Measurements from ENCODE around the gene RALY. TPM values are rescaled to one million over a fixed set of nuclear protein-coding genes. Genes with fewer than 3 reads are reported as not detected.

Gene RALY
- total RNA-seq (10 to 100 TPM; 53.4 to 85.6 TPM), polyA plus RNA-seq (ENCODE audit: insufficient read length in 2 of 2) (100 to 1,000 TPM; 187 to 189 TPM)
- long read RNA-seq, donor 1, full-length matches to known transcripts: 85 of 117 reads
- long read RNA-seq, donor 1, partial matches to known transcripts: 32 of 117 reads
- long read RNA-seq, donor 1, other reads (novel, unspliced or antisense): 0 of 117 reads
- long read RNA-seq, donor 2, full-length matches to known transcripts: 22 of 159 reads
- long read RNA-seq, donor 2, partial matches to known transcripts: 120 of 159 reads
- long read RNA-seq, donor 2, other reads (novel, unspliced or antisense): 17 of 159 reads
- long read RNA-seq, donor 3, full-length matches to known transcripts: 19 of 60 reads
- long read RNA-seq, donor 3, partial matches to known transcripts: 41 of 60 reads
- long read RNA-seq, donor 3, other reads (novel, unspliced or antisense): 0 of 60 reads
- long read RNA-seq, donor 4, full-length matches to known transcripts: 123 of 882 reads
- long read RNA-seq, donor 4, partial matches to known transcripts: 497 of 882 reads
- long read RNA-seq, donor 4, other reads (novel, unspliced or antisense): 262 of 882 reads

- no peaks in the 10 kb centered on the region for H3K9me3 ChIP-seq (ENCODE audit: control insufficient read depth, insufficient read depth, low read length)
- H3K27me3 ChIP-seq (ENCODE audit: control insufficient read depth, insufficient read depth, low read length): no peaks in the 10 kb centered on the region
- H3K4me3 ChIP-seq (ENCODE audit: low read depth, low read length): peak within 1 kb of the TSS; percentile 76
- DNase-seq (ENCODE audit: low read depth in 4 of 6, low spot score in 6 of 6): peak in 1 of 6 donors; percentile 26
- peak within 1 kb of the TSS; percentile 93 for H3K27ac ChIP-seq (ENCODE audit: low read depth, low read length)
- H3K4me1 ChIP-seq (ENCODE audit: control insufficient read depth, insufficient read depth, low read length): peaks cover 16% of the 10 kb centered on the region
- under 1% methylated on average over 61 of the region's 72 CpGs for WGBS (ENCODE audit: insufficient coverage)
- no peaks in the 10 kb centered on the region for H3K36me3 ChIP-seq (ENCODE audit: control insufficient read depth, insufficient read depth, low read length)
Measured at GRCh38 chr20:33993576-33994221, at the start of gene RALY. TSS of gene RALY (plus strand) at chr20:33993911. CDS start at chr20:34072075, 78,164 bp downstream.

GRCh38 chr20:33944914-33945313, 48.8 kb upstream of the RALY start:
- Histone ChIP-seq H3K4me3 (ENCODE audit: low read depth, low read length) (no peak overlapping the region), H3K9me3 (ENCODE audit: control insufficient read depth, insufficient read depth, low read length) (peaks cover 2% of the 10 kb centered on the region), H3K27me3 (ENCODE audit: control insufficient read depth, insufficient read depth, low read length) (no peaks in the 10 kb centered on the region), H3K36me3 (ENCODE audit: control insufficient read depth, insufficient read depth, low read length) (no peaks in the 10 kb centered on the region), H3K4me1 (ENCODE audit: control insufficient read depth, insufficient read depth, low read length) (peaks cover 4% of the 10 kb centered on the region), H3K27ac (ENCODE audit: low read depth, low read length) (no peak overlapping the region)
- no peak for DNase-seq (ENCODE audit: low read depth in 4 of 6, low spot score in 6 of 6)
- WGBS (ENCODE audit: insufficient coverage): 76% methylated on average over 4 of the region's 5 CpGs

- WGBS (ENCODE audit: insufficient coverage): 95% methylated on average over 2 of the region's 5 CpGs
- peak in 1 of 6 donors; percentile 23 for DNase-seq (ENCODE audit: low read depth in 4 of 6, low spot score in 6 of 6)
- Histone ChIP-seq H3K36me3 (ENCODE audit: control insufficient read depth, insufficient read depth, low read length) (no peaks in the 10 kb centered on the region), H3K27ac (ENCODE audit: low read depth, low read length) (no peak overlapping the region), H3K27me3 (ENCODE audit: control insufficient read depth, insufficient read depth, low read length) (no peaks in the 10 kb centered on the region), H3K4me3 (ENCODE audit: low read depth, low read length) (no peak overlapping the region), H3K9me3 (ENCODE audit: control insufficient read depth, insufficient read depth, low read length) (peaks cover 2% of the 10 kb centered on the region), H3K4me1 (ENCODE audit: control insufficient read depth, insufficient read depth, low read length) (peaks cover 4% of the 10 kb centered on the region)
Measured at GRCh38 chr20:33945391-33946081, 48.2 kb upstream of the RALY start.

- Histone ChIP-seq H3K27ac (ENCODE audit: low read depth, low read length) (no peak overlapping the region), H3K36me3 (ENCODE audit: control insufficient read depth, insufficient read depth, low read length) (no peaks in the 10 kb centered on the region), H3K4me1 (ENCODE audit: control insufficient read depth, insufficient read depth, low read length) (peaks cover 4% of the 10 kb centered on the region), H3K4me3 (ENCODE audit: low read depth, low read length) (no peak overlapping the region), H3K27me3 (ENCODE audit: control insufficient read depth, insufficient read depth, low read length) (no peaks in the 10 kb centered on the region), H3K9me3 (ENCODE audit: control insufficient read depth, insufficient read depth, low read length) (peaks cover 2% of the 10 kb centered on the region)
- DNase-seq (ENCODE audit: low read depth in 4 of 6, low spot score in 6 of 6): no peak
- WGBS (ENCODE audit: insufficient coverage): 0% methylated on average over 1 of the region's 2 CpGs
Measured at GRCh38 chr20:33947709-33948295, 45.9 kb upstream of the RALY start.

GRCh38 chr20:33948480-33948879, 45.2 kb upstream of the RALY start:
- no peak for DNase-seq (ENCODE audit: low read depth in 4 of 6, low spot score in 6 of 6)
- Histone ChIP-seq H3K27me3 (ENCODE audit: control insufficient read depth, insufficient read depth, low read length) (no peaks in the 10 kb centered on the region), H3K27ac (ENCODE audit: low read depth, low read length) (no peak overlapping the region), H3K9me3 (ENCODE audit: control insufficient read depth, insufficient read depth, low read length) (peaks cover 2% of the 10 kb centered on the region), H3K36me3 (ENCODE audit: control insufficient read depth, insufficient read depth, low read length) (no peaks in the 10 kb centered on the region), H3K4me3 (ENCODE audit: low read depth, low read length) (no peak overlapping the region), H3K4me1 (ENCODE audit: control insufficient read depth, insufficient read depth, low read length) (peaks cover 4% of the 10 kb centered on the region)
- WGBS (ENCODE audit: insufficient coverage): 100% methylated on average over 1 of the region's 2 CpGs

- Histone ChIP-seq H3K4me3 (ENCODE audit: low read depth, low read length) (no peak overlapping the region), H3K9me3 (ENCODE audit: control insufficient read depth, insufficient read depth, low read length) (peaks cover 2% of the 10 kb centered on the region), H3K4me1 (ENCODE audit: control insufficient read depth, insufficient read depth, low read length) (no peaks in the 10 kb centered on the region), H3K36me3 (ENCODE audit: control insufficient read depth, insufficient read depth, low read length) (no peaks in the 10 kb centered on the region), H3K27ac (ENCODE audit: low read depth, low read length) (no peak overlapping the region), H3K27me3 (ENCODE audit: control insufficient read depth, insufficient read depth, low read length) (no peaks in the 10 kb centered on the region)
- DNase-seq (ENCODE audit: low read depth in 4 of 6, low spot score in 6 of 6): no peak
Measured at GRCh38 chr20:33951171-33951570, 42.5 kb upstream of the RALY start.

- H3K4me3 ChIP-seq (ENCODE audit: low read depth, low read length): no peak overlapping the region
- H3K27me3 ChIP-seq (ENCODE audit: control insufficient read depth, insufficient read depth, low read length): no peaks in the 10 kb centered on the region
- H3K27ac ChIP-seq (ENCODE audit: low read depth, low read length): no peak overlapping the region
- no peak for DNase-seq (ENCODE audit: low read depth in 4 of 6, low spot score in 6 of 6)
- H3K36me3 ChIP-seq (ENCODE audit: control insufficient read depth, insufficient read depth, low read length): no peaks in the 10 kb centered on the region
- no peaks in the 10 kb centered on the region for H3K9me3 ChIP-seq (ENCODE audit: control insufficient read depth, insufficient read depth, low read length)
- WGBS (ENCODE audit: insufficient coverage): 85% methylated on average over 2 of the region's 4 CpGs
- no peaks in the 10 kb centered on the region for H3K4me1 ChIP-seq (ENCODE audit: control insufficient read depth, insufficient read depth, low read length)
Measured at GRCh38 chr20:33954504-33954903, 39.2 kb upstream of the RALY start.

- DNase-seq (ENCODE audit: low read depth in 4 of 6, low spot score in 6 of 6): no peak
- no peaks in the 10 kb centered on the region for H3K4me1 ChIP-seq (ENCODE audit: control insufficient read depth, insufficient read depth, low read length)
- no peaks in the 10 kb centered on the region for H3K36me3 ChIP-seq (ENCODE audit: control insufficient read depth, insufficient read depth, low read length)
- WGBS (ENCODE audit: insufficient coverage): 61% methylated on average over 3 of the region's 3 CpGs
- no peak overlapping the region for H3K4me3 ChIP-seq (ENCODE audit: low read depth, low read length)
- no peaks in the 10 kb centered on the region for H3K27me3 ChIP-seq (ENCODE audit: control insufficient read depth, insufficient read depth, low read length)
- H3K9me3 ChIP-seq (ENCODE audit: control insufficient read depth, insufficient read depth, low read length): no peaks in the 10 kb centered on the region
- no peak overlapping the region for H3K27ac ChIP-seq (ENCODE audit: low read depth, low read length)
Measured at GRCh38 chr20:33963751-33964150, 30.0 kb upstream of the RALY start.

- peak in 1 of 6 donors; percentile 18 for DNase-seq (ENCODE audit: low read depth in 4 of 6, low spot score in 6 of 6)
- no peaks in the 10 kb centered on the region for H3K4me1 ChIP-seq (ENCODE audit: control insufficient read depth, insufficient read depth, low read length)
- H3K27me3 ChIP-seq (ENCODE audit: control insufficient read depth, insufficient read depth, low read length): no peaks in the 10 kb centered on the region
- WGBS (ENCODE audit: insufficient coverage): no CpG with 5 or more reads among the region's 3 CpGs
- H3K27ac ChIP-seq (ENCODE audit: low read depth, low read length): no peak overlapping the region
- H3K36me3 ChIP-seq (ENCODE audit: control insufficient read depth, insufficient read depth, low read length): no peaks in the 10 kb centered on the region
- no peaks in the 10 kb centered on the region for H3K9me3 ChIP-seq (ENCODE audit: control insufficient read depth, insufficient read depth, low read length)
- H3K4me3 ChIP-seq (ENCODE audit: low read depth, low read length): no peak overlapping the region
Measured at GRCh38 chr20:33964441-33964840, 29.3 kb upstream of the RALY start.
